HG02852 (cell line): ENCODE results near the gene KLHDC8A.

Experiments used
- ATAC-seq: cut with Tn5 transposase; IDR thresholded peaks from one replicate; pipeline ENCODE4 v1.9.1; 2021; ENCODE audit warnings: mild to moderate bottlenecking, moderate library complexity; ENCODE audit not compliant: unreplicated experiment

KLHDC8A gene

DNA sequence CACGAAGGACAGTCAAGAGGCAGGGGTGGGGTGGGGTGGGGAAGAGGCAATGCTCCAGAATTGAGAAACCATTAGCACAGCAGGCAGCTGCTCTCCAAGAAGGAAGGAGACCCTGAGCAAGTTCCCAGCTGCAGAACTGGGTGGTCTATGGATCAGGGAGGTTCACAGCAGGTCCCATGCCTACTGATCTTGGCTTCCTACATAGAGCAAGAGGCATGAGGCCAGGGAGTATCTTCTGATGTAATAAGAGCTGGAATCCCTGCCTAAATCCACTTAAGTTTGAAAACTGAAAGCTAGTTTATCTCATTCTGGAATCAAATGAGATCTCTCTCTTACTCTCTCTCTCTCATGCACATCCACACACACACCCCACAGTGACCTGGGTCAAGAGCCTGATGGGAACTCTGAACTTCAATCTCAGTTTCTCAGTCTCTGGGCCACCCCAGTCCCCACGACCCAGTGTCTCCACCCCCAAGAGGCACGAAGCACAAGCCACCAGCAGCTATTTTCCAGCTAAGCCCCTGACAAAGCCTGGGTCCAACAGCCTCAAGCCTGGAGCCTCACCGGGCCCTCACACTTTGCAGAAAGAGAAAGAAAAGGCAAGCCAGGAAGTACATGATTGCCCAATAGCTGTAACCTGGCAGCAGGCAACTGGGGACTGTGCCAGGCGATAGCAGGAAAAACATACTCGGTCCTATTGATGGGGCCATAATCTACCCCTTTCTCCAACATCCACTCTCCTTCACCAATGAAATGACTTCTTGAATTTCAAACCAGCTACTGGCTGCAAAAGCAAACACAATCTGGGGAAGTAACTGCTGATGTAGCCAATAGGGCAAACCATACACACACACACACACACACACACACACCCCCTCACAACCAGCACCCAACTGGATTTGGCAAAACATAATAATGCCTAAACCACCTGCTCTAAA lies 37.4 kb downstream of the KLHDC8A start:
- no peak for ATAC-seq

DNA sequence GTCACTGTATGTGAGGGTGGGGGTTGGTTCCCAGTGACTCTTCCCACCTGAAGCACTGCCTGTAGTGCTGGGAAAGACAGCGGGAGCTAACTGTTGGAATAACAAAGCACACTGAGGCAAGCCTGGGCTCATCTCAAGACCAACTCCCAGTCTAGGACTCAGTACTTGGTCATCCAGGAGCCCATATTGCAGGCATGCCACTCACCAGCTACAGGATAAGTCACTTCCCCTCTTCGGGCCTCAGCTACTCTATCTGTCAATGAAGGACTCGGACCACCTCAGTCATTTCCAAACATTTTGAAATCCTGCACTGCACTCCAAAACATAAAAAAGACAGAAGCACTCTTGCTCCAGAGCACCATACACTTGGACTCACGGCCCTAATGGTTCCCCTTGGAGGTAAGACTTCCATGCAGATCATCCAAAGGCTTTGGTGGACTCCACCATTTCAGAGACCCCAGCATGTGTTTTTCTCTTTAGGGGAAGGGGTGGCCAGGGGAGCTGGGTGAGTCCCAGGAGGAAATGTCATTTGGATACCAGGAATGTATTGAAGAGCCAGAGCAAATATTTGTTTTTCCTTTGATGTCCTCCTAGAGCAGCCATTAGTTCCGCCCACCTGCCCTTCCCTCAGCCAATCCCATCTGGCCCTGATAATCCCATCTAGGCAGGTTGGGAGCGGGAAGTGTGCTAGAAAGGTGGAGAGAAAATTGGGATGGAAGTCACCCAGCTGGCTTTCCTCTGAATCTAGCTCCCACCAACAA lies 38.3 kb downstream of the KLHDC8A start:
- no peak for ATAC-seq

DNA sequence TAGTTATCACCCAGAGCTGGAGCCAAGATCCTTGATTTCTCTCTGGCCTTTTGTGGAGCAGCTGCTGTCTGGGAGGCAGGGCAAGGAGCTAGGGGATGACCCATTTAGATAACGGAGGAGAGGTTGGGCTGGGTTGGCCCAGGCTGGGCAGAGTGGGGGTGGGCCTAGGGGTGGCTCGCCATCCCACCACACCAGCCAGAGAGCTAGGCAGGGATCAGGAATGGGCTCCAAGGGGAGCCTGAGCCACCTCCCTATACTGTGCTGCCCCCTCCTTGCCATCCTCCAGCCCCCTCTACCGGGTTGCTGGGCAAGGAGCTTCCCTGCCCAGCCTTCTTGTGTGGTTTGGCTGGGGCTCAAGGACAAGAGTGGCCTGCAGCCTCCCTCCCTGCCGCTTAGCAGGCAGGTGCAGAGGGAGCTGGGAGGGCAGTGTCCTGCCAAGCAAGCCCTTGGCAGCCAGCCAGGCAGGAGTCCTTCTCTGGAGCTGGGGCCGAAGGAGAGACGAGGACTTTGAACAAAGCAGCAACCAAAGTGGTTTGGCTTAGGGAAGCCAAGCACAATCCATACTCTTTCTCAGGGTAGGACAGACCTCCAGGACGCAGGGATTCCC lies 39.3 kb downstream of the KLHDC8A start:
- no peak for ATAC-seq

DNA sequence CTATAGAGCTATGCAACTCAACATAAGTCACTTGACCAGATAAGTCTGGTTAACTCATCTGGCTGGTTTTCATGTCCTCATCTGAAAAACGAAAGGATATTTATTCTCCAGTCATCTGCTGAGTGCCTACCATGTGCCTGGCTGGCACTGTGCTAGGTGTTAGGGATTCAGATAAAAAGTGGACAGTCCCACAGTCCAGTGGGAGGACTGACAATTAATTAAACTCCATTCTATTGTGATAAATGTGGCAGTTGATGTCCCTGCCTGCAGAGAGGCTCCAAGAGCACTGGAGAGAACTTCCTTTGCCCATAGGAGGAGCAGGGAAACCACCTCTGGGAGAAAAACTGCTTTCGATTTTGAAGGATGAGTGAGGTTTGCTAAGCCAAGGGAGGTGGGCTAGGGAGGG lies 40.6 kb downstream of the KLHDC8A start:
- no peak for ATAC-seq

DNA sequence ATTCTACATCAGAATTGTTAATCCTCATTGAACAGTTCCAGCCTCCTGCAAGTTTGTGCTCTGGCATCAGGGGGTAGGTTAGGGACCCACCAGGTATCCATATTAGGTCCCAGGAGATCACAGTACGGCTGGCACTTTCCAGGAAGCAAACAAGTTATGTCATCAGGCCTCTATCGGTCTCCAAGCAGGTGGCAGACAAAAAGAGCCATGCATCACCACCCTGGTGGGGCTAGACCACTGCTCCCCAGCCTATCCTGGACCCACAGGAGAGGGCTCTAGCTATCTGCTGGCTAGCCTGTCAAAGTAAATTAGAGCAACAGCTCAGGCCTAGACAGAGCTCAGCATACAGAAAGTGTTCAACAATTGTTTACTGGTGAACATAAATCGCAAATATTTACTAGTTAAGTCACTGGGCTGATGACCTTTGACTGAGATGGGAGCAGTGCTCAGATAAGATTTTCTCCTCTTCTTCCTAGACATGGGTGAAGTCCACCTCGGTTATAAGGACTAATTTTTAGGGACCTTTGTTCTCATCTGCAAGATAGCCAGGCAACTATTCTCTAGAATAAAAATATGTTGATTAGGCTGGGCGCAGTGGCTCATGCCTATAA lies 41.6 kb downstream of the KLHDC8A start:
- ATAC-seq = no peak

DNA sequence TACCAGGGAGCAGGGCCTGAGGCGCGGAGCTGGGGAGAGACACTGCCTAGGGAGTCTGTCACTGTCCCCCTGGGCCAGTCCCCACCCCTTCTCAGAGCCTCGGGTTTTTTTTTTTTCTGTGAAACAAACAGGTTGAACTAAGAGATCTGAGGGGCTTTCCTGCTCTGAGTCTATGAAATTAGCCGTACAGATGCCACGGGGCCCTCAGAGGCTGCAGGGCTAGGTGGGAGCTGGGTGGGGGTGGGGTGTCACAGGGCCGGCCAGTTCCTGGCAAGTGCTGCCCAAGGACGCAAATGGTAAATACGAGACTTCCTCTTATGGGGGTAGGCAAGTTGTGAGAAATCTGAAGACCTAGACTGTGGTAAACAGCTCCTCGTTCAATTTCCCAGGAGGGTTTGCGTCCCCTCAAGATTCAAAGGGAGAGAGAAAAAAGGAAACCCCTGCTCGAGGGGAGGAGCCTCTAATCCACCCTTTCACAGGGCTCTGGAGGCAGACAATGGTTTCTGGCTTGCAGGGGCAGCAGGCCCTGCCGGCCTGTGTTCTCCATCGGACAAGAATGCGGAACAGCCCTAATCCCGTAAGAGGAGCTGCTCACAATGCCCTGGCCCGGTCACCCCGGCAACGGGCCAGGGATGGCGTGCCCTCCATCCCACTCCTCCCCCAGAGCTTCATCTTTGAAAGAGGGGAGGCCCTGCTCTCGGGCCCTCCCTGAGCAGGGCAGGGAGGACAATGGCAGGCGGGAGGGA lies 43.0 kb downstream of the KLHDC8A start:
- ATAC-seq = peak; percentile 58

DNA sequence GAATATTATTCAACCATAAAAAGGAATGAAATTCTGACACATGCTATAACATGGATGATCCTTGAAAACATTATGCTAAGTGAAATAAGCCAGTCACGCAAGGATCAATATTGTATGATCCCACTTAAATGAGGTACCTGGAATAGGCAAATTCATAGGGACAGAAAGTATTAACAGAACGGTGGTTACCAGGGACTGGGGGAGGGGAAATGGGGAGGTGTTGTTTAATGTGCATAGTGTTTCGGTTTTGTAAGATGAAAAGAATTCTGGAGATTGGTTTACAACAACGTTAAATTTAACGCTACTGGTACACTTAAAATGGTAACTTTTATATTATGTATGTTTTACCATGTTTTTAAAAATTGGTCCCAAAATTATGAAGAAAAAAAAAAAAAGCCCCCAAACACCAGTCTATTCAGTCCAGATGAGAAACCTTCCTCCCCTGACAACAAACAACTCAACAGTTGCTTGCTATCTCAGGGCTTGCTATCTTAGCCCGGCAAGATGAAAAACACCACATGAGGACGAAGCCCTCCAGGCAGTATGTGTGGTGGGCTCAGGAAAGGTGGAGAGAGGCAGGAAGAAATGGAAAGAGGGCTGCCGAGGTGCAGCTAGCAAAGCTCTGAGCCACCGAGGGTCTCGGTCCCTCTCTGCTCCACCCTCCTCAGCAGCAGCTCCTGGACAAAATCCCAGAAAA lies 43.7 kb downstream of the KLHDC8A start:
- no peak for ATAC-seq

DNA sequence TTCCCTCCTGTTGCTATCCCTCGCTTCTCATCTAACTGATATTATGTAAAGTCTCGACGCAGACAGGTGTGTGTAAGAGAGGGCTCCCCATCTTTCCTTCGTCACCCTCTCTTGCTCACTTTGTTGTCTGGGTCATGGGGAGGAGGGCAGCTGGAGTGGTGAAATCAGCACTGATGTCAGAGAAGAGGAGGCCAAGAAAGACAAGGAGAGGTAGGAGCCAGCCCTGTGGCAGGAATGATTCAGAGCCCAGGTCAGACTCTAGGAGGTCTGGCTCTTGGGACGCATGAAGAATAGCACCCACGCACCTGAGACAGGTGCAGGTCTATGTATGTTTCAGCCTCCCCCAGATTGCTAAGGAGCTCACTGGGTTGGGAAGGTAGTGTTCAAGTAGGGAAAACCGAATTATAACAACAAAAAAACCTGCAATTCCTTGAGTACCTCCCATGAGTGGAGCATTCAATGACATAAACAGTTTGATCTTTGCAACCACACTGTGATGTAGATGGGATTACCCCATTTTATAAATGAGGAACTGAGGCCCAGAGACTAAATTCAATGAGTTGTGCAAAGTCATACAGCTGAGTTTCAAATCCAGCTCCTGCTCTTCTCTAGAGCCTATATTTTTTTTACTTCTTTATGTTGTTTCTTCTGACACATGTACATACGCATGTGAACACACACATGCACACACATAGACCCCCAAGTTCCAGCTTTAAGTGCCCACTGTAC lies 45.6 kb downstream of the KLHDC8A start:
- ATAC-seq = peak; percentile 48

DNA sequence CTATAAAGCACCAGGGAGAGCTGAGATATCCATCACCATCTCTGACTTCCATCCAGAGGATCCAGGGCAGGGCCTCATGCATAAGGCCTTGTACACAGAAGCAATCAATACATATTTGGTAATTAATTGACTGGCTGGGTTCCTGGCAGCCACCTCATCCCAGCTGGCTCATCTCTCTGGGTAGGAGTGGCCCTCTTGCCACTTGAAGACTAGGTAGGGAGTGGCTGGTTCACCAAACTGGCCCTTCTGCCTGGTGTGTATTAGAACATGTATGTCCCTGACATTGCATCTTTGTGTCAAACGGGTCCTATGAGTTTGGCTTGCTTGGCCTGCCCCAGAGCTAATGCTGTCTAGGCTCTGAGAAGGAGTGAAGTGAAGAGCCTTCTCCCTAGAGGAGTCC lies 47.0 kb downstream of the KLHDC8A start:
- no peak for ATAC-seq

DNA sequence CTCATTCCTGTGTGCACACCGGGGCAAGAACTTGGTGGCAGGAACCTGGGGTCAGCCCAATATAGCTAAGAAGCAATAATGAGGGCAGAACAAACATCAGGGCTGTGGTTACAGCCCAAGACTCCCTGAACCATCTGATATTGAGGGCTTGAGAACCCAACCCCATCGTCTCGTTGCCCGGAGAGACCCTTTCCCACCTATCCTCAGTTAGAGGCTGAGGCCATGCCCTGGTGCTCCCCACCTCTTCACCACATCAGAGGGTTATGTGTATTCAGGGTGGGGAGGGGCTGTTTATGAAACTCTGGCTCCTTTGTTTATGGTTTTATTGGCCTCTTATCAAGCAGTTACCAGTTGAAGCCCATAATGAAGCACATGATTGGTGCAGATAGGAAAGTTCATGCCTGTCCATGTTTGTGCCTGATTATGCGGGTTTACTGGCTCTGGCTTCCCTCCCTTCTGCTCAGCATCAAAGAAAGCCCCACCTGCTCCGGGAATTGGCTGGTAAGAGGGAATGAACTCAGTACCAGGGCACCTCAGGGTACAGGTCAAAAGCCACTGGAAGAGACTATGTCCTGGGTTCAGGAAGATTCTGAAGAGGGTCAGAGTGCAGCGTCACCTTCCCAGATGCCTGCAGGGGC lies 49.7 kb downstream of the KLHDC8A start:
- no peak for ATAC-seq

DNA sequence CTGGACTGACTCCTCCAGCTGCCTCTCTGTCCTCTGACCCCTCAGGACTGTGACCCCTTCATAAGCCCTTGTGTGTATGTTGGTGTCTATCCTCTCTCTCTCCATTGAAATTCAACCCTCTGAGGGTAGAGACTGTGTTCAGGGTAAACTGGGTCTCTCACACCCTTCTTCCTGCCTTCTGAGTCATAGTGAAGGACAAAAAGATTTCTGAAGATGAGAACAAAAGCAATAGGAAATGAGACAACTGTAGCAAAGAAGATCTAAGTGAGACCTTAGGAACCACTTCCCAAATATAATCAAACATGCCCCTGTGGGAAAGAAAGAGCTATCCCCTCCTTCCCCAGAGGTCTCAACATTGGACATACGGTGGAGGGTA lies 52.0 kb downstream of the KLHDC8A start:
- no peak for ATAC-seq

DNA sequence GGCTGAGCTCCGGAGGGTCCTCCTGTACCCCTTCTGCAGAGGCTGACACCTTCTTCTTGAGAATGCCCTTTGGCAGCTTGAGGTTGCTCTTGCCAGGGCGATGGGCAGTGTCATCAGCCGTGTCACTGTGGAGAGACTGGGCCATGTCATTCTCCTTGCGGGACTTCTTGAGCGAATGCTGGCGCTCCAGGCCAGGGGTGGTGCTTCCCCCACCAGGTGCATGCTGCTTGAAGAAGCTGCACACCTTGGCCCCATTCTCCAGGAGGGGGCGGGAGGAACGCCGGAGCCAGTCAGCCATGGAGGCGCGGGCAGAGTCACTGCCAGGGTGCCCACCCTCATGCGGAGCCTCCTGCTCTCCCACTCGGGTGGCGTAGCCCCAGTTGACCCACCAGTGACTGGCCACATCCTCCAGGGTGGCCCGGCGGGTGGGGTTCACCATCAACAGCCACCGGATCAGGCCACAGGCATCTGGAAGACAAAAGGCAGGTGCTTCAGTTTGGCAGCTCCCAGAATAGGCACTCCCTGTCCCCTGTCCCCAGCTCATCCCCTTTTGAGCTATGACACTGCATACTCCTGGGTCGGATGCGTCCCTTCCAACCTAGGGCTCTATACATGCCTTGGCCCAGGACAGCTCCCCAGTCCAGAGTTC lies 52.6 kb downstream of the KLHDC8A start:
- no peak for ATAC-seq

DNA sequence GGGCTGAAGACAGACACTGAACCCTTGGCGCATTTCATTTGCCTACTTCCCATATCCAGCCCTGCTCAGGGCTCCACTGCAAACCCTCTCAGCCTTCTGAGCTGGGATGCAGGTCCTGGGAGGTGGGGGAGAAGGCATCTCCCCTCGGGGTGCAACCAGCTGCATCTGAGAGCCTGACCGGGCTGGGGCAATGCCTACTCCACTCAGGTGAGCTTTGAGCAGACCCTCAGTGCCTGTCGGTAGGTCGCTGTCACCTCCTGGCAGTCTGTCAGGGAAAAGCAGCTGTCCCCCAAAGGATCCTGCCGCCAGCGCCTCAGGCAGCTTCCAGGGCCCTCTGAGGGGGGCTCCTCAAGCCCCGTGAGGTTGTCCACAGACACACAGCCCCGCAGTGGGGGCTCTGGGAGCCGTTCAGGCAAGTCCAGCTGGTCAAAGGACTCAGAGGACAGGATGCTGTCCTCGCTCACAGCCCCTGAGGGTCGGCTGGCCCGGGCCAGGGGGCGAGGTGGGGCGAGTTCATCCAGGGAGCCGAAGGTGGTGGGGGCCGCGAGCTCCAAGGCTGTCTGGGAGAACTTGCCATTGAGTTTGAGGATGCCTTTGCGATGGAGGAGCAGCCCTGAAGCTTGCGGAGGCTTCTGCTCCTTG lies 53.4 kb downstream of the KLHDC8A start:
- no peak for ATAC-seq

DNA sequence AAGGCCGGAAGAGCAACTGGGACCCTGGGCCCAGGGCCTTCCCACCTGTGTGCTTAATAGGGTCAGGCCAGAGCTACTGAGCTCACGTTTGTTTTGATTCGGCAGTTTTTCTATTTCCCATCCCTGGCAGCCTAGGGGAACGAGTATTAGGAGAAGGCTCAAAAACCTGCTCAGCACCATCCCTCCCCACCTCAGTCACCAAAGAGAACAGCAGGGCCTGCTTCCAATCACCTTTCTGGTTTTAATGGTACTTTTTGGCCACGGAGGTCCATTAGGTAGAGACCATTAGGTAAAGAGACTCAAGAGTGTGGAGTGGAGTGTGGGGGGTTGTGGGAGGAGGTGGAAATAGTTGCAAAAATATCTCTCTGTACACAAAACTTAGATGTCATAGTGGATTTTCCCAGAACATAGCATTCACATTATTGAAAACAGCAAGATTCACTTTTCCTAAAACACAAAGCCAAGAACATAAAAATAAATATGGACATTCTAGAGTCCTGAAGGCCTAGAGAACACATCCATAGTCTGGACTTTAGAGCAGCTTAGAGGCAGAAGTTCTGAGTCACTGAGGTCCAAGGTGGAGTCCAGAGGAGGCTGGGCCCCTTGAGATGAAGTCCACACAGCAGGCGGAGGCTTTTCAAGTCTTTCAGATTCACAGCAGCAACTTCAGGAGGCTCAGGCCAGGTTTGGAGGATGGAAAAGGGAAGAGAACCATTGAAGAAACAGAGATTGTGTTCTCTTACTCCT lies 54.7 kb downstream of the KLHDC8A start:
- ATAC-seq = no peak

DNA sequence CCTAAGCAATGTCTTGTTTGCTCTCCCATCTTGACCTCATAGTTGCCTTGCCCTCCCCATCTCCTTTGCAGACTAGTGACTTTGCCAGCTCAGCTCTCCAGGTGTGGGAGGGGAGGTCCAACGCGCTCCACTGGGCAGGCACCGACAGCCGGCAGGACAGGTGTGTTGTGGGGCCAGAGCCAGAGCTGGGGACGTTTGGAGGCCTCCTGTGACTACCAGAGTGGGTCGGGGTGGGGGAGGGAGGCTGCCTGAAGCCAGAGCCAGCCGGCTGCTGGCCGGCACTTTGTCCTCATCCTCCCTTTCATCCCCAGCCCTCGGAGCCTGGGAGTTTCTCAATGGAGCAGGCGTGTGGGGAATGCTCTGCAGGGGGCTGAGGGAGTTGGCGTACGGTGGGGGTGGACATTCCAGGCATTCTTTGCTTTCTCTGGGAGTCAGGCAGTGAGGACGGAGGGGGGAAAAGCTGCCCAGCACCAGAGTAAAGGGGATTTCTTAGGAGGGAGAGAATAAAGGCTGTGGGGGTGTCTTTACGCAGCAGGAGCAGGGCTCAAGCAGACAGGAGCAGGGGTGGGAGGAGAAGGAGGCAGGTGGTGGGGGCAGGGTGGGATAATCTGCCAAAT lies 55.4 kb downstream of the KLHDC8A start:
- no peak for ATAC-seq

DNA sequence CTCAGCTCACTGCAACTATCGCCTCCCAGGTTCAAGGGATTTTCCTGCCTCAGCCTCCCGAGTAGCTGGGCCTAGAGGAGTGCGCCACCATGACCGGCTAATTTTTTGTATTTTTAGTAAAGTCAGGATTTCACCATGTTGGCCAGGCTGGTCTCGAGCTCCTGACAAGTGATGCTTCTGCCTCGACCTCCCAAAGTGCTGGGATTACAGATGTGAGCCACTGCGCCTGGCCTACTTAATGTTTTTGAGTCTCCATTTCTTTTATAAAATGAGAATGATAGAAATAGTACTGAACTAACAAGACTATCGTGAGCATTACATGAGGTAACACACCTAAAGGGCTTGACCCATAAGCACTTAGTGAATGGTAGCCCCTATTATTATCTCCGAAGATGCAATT lies 56.6 kb downstream of the KLHDC8A start:
- ATAC-seq = no peak
